GM19240 (cell line): ENCODE results near the gene FABP3.

Experiments
- DNase-seq: peaks from one replicate; pipeline ENCODE4 v3.0.0; 2011; ENCODE audit warnings: low spot score; ENCODE audit not compliant: insufficient read length

The FABP3 gene

DNA sequence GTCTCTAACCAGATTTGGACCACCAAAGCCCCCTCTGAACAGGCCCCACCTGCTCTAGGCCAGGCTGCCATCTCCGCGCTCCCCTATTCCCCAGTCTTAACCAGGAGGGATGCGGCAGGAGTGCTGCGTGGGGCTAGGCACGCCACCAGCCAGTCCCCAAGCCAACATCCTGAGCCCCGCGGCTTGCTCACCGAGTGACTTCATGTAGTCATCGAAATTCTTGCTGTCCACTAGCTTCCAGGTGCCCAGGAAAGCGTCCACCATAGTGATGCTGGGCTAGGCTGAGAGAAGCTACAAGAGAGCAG is 173 bp downstream of the FABP3 start:
- no peak for DNase-seq

DNA sequence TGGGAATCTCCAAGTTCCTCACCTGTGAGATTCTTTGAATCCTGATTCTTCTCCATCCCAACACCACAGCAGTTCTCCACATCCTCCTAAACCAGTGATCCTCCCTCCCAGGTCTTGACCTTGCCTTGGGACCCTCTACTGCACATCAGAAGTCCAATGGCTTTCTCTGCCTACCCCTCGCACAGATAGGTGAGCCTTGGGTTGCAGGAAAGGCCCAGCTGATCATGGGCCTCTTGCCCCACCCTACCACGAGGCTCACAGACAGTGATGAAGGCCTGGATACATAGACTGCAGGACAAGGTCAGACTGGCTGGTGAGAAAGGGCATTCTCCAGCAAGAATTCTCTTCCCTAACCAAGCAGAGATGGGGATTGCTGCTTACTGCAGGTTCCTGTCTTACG is 825 bp downstream of the FABP3 start:
- DNase-seq: no peak

DNA sequence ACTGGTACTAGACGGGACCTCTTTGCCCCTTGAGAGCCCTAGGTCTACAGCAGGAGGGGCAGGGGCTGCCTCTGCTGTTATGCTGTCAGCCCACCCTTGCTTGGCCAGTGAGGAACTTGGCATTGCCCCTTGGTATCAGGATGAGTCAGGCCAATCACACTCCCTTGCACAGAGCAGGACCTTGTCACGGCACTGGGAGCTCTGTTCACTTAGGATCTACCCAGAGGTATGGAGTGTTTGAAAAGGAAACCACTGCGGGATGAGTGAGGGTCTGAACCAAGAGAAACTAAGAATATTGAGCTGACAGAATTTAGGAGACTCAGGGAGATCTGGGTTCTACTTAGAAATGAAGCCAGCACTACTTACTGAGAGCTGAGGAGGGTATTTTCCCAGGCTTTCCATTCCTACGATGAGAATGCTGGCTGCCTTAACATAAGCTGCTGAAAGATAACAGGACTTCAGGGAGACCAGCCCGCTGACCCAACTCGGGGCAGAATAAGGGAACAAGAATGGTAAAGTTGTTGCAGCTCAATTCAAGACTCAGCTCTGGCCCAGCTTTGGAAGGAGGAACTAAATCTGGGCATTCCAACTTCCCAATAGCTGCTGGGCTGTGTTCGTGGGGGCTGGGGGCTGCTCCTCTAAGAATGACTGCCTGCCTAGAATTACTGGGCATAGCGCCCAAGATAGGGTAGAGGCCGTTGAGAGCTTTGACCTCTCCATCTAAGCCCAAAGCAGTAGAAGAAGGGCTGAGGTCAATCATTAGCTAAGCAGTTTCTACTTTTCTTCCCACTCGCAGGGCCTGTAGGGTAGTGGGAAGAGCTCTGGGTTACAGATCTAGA is 1.5 kb downstream of the FABP3 start:
- DNase-seq: no peak

DNA sequence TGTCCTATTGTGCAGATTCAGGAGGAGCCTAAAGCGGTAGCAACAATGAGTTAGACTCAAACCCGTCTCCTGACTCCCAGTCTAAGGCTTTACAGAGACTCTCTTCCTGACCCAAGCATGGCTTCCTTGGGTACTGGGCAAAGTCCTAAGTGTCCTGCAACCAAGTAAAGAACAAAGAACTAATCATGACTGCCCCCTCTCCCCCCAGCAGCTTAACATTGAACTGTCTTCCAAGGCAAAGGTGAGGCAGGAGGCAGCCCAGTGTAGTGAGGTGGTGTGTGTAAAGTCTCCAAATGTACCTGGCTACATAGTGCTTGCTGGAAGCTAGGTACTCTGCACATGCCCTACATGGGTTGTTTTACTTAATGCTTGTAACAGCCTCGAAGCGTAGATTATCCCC is 2.3 kb downstream of the FABP3 start:
- DNase-seq: no peak

GRCh38 chr1:31370021-31370420 is 2.9 kb downstream of the FABP3 start:
- DNase-seq: no peak

GRCh38 chr1:31368611-31369107 is 4.2 kb downstream of the FABP3 start:
- DNase-seq: no peak

DNA sequence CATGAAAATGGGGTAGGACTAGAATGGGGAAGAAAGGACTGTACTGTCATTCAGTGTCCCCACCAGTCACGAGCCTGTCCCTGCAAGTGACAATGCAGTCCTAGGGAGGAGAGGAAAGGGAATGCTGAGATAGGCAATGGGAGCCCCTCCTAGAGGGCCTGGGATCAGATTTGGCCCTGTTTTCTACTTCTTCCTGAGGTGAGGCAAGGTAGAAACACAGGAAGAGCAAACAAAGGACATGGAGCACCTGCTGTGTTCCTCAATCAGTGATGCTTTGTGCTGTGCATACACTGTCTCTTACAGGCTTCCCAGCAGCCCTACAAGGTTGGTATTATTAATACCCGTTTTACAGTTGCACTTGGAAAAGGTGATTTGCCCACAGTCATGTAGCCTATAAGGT is 6.1 kb downstream of the FABP3 start:
- DNase-seq: no peak

DNA sequence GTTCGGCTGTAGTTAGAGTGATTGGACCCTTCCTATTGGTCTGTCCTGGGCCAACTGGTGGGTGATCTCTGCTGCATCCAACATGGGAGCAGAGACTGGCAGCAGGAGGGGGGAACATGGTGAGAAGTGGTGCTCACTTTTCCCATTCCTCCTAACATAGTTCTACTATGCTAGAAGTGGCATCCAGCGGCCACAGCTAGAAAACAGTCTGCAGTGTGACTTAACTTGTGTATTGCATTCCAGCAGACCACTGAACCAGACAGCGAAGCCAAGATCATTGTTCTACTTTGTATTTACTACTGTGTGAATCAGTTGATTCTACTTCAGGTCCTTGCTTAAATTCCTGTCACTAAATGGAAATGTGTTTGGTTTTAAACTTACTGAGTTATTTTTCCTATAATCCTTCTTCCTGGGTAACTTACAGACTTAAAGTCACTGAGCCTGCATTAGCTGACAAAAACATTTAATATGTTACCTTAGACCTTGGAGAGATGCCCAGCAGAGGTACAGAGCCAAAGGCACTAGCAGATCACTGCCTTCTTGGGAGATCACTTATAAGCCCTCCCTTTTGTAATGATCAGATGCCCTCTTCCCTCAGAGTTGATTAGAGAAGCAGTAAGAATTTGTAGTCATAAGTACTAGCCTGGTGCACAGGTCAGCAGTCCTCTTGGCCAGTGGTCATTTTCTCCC is 8.2 kb downstream of the FABP3 start:
- no peak for DNase-seq

DNA sequence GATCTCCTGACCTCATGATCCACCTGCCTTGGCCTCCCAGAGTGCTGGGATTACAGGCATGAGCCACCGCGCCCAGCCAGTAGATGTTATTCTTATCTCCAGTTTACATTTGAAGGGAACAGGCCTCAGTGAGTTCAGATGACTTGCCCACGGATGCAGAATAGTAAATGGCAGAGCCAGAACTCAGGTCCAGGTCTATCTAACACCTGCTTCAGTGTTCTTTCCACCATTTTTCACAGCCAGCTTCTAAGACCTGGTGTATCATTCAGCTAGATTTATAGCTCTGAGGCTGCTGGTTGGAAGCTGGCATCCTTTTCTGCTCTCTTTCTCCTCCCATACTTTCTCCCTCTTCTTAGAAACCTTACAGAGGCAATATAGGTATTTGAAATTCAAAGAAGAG is 10.8 kb downstream of the FABP3 start:
- no peak for DNase-seq

DNA sequence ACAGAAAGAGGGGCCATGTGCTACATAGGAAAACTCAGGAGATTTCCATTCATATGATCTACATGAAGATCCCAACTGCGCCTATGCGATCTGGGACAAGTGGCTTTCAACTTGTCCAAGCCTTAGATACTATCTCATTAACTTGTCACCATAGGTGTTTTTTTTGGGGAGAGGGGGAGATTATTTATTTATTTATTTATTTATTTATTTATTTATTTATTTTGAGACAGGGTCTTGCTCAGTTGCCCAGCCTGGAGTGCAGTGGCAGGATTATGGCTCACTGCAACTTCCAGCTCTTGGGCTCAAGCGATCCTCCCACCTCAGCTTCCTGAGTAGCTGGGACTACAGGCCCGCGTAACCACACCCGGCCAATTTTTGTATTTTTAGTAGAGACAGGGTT is 11.3 kb downstream of the FABP3 start:
- no peak for DNase-seq

GRCh38 chr1:31356427-31356826 is 16.4 kb downstream of the FABP3 start:
- DNase-seq: no peak

DNA sequence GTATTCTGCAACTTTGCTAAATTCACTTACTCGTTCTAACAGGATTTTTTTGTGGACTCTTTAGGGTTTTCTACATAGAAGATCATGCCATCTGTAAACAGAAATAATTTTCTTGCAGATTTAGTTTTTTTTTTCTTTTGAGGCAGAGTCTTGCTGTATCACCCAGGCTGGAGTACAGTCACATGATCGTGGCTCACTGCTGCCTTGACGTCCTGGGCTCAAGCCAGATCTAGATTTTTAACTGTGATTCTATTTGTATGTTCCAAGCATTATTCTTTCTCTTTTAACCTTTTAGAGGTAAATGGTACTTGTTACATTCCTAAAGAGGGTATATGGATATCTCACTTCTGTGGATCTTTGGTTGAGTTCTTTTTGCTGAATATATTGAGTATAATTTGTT is 18.6 kb downstream of the FABP3 start:
- DNase-seq: no peak

DNA sequence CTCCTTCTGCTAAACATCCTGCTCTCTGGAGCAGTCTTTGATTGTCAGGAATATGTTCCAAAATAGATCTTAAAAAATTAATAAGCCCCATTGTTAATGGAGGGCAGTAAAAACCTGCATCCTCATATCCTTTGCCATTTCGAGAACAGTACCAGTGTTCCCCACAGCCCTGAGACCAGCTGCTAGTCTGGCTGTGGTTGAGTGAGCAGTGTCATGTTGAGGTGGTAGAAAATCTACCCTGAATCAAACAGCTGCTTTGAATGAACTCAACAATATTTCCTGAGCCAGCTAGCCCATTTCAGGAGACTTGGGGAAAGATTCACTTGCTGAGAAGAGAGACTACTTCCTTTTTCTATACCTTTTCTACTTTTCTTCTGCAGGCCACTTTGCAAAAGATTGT is 24.4 kb downstream of the FABP3 start:
- no peak for DNase-seq

DNA sequence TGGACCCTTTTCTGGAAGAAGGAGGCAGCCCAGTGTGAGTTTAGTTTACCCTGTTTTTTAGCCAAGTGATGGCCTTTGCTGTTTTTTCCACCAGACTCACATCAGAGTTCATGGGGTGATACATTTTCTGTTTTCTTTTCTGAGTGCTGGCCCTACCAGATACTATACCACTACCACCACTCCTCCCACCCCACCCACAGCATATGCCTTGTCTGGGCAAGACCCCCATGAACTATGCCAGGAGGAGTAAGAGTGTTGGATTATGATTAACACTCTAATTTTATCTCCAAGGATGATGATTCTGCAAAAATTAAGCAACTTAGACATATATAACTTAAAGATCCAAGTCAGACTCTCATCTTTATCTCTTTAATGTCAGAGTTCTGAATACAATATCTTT is 26.1 kb downstream of the FABP3 start:
- no peak for DNase-seq

DNA sequence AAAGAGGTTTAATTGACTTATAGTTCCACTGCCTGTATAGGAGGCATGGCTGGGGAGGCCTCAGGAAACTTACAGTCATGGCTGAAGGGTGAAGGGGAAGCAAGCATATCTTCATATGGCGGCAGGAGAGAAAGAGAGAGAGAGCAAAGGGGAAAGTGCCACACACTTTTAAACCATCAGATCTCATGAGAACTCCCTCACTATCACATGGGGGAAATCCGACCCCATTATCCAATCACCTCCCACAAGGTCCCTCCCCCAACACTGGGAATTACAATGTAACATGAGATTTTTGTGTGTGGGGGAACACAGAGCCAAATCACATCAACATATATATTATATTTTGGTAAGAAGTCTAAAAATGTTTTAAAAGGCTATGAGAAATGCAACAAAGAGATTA is 27.2 kb downstream of the FABP3 start:
- no peak for DNase-seq

DNA sequence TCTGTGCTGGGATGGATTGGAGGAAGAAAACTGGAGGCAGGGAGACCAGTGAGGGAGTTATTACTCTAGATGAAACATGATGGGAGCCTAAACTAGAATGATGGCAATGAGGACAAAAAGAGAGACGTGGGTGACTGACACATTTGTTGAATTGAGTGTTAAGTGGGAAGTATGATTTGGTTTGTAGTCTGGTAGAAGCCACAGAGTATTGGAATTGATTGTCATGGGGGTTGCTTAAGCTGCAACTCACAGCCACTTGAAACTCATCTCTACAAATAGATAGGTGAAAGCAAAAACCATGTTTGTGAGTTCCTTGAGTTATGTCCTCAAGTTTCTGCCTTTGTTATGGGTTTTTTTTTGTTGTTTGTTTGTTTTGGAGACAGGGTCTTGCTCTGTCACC is 28.4 kb downstream of the FABP3 start:
- no peak for DNase-seq

DNA sequence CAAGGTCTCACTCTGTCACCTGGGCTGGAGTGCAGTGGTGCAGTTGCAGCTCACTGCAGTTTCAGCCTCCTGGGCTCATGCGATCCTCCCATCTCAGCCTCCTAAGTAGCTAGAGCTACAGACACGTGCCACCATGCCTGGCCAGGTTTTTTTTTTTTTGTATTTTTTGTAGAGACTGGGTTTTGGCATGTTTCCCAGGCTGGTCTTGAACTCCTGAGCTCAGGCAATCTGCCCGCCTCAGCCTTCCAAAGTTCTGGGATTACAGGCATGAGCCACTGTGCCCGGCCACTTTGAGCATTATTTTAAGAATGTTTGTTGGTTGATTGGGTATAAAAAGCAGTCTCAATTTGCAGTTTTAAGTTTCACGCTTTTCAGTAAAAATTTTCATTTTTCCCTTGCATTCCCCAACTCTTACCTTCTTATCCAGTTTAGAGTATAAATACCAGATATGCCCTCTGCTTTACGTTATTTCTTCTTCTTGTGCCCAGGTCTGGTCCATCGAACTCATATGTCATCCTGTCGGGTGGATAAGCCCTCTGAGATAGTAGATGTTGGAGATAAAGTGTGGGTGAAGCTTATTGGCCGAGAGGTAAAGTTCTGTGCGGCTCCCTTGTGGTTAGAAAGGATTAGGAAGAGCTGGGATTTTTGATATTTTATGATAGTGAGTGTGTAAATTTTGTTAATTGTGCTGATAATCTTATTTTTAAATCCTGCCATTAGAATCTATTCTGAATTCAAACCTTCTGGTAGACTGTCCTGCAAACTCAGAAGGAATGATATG is 36.0 kb downstream of the FABP3 start:
- DNase-seq: no peak

GRCh38 chr1:31335007-31335406 is 37.9 kb downstream of the FABP3 start:
- DNase-seq: peak; percentile 15

GRCh38 chr1:31327381-31327780 is 45.5 kb downstream of the FABP3 start:
- no peak for DNase-seq

- DNase-seq: no peak
Observed at GRCh38 chr1:31326461-31326860, 46.4 kb downstream of the FABP3 start.

DNA sequence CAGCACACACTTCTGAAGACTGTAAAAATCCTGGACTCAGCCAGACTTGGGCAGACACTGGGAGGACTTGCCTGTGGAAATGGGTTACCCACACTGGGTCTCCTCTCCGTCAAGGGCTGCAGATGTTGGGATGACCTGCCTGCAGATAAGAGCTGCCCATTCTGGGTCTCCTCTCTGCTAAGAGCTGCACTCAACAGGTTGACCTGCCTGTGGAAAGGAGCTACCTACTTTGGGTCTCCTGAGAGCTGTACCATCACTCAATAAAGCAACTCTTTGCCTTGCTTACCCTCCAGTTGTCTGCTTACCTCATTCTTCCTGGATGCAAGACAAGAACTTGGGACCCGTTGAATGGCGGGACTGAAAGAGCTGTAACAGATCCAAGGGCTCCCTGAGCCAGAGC is 47.9 kb downstream of the FABP3 start:
- no peak for DNase-seq

- no peak for DNase-seq
Observed at GRCh38 chr1:31324093-31324492, 48.8 kb downstream of the FABP3 start.
